ENCODE measurements around the gene TPRG1.

TPRG1 gene

GRCh38 chr3:189349772-189350171, 178.0 kb downstream of the TPRG1 start:
- DNase-seq (ENCODE audit: insufficient read length, low spot score): no peak
- TF ChIP-seq PAX5 (IDR thresholded peaks at IDR 0.05; ENCODE audit: insufficient read depth, low read length, severe bottlenecking) (no peak), TAF1 (IDR thresholded peaks at IDR 0.05; ENCODE audit: low read depth, low read length) (no peak), POLR2A (IDR thresholded peaks at IDR 0.05; ENCODE audit: low read depth, low read length) (no peak), POLR2AphosphoS5 (IDR thresholded peaks at IDR 0.05; ENCODE audit: low read depth, low read length) (no peak), POU2F2 (IDR thresholded peaks at IDR 0.05; ENCODE audit: low read depth, low read length) (no peak), SPI1 (IDR thresholded peaks at IDR 0.05; ENCODE audit: low read depth, low read length) (no peak)
- no peak for FAIRE-seq

DNA sequence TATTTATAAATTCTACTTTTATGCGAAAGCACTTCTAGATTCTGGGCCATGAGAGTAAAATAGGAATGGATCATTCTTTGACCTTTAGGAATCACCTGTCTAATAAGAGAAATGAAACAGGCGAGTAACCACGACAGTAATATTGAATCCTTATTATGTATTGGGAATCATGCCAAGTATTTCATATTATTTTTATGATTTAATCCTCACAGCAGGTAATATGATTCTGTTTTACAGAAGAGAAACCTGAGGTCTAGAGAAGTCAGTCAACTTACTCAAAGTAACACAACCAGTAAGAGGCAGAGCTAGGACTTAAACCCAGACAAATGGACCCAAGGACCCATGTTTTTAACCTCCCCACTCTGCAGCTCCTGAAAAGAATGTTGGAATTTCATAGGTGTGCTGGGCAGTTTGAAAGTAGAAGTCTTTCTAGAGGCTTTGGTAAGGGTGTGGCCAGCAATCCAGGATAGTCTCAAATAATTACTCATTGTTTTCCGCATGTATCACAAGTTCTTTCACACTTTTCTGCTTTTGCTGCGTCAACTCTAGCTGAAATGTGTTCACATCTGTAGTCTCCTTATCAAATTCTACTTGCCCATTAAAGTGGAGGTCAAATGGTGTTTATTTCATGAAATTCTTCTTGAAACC, 181.7 kb downstream of the TPRG1 start:
- no peak for DNase-seq (ENCODE audit: insufficient read length, low spot score)
- no peak for FAIRE-seq
- TF ChIP-seq SPI1 (IDR thresholded peaks at IDR 0.05; ENCODE audit: low read depth, low read length) (no peak), POU2F2 (IDR thresholded peaks at IDR 0.05; ENCODE audit: low read depth, low read length) (no peak), PAX5 (IDR thresholded peaks at IDR 0.05; ENCODE audit: insufficient read depth, low read length, severe bottlenecking) (no peak), POLR2A (IDR thresholded peaks at IDR 0.05; ENCODE audit: low read depth, low read length) (no peak), TAF1 (IDR thresholded peaks at IDR 0.05; ENCODE audit: low read depth, low read length) (no peak), POLR2AphosphoS5 (IDR thresholded peaks at IDR 0.05; ENCODE audit: low read depth, low read length) (no peak)

DNA sequence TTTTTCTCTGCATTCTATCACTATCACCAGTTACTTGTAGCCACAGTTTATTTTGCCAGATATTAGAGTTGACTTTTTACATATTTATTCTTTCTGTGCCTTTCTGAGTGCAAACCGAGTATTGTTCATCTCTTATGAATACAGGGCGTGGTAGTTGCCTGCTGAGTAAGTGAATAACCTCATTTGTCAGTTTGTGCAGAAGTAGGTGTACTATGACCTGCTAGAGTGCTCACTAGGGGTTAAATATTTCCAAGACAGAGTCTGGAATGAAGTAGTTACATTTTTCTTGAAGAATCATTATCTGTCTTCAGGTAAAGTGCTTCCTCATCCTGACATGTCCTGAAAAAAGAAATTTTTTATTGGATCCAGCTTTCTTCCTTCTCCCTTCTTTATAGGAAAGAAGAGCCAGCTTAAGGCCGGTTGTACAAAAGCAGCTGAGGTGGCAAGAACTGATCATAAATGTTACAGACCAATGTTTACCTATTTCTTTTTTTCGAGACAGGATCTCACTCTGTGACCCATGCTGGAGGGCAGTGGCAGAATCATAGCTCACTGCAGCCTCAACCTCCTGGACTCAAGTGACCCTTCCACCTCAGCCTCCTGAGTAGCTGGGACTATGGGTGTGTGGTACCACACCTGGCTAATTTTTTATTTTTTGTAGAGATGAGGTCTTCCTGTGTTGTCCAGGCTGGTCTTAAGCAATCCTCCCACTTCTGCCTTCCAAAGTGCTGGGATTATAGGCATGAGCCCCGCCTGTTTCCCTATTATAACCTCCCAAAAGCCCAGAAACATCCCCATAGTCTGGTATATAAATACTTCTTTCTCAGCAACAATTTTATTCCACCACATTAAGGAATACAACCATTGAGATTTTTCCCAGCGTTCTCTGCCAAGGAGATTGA, 182.5 kb downstream of the TPRG1 start:
- TF ChIP-seq PAX5 (IDR thresholded peaks at IDR 0.05; ENCODE audit: insufficient read depth, low read length, severe bottlenecking) (no peak), POLR2AphosphoS5 (IDR thresholded peaks at IDR 0.05; ENCODE audit: low read depth, low read length) (no peak), POU2F2 (IDR thresholded peaks at IDR 0.05; ENCODE audit: low read depth, low read length) (no peak), TAF1 (IDR thresholded peaks at IDR 0.05; ENCODE audit: low read depth, low read length) (no peak), SPI1 (IDR thresholded peaks at IDR 0.05; ENCODE audit: low read depth, low read length) (no peak), POLR2A (IDR thresholded peaks at IDR 0.05; ENCODE audit: low read depth, low read length) (no peak)
- DNase-seq (ENCODE audit: insufficient read length, low spot score): no peak
- FAIRE-seq: no peak

DNA sequence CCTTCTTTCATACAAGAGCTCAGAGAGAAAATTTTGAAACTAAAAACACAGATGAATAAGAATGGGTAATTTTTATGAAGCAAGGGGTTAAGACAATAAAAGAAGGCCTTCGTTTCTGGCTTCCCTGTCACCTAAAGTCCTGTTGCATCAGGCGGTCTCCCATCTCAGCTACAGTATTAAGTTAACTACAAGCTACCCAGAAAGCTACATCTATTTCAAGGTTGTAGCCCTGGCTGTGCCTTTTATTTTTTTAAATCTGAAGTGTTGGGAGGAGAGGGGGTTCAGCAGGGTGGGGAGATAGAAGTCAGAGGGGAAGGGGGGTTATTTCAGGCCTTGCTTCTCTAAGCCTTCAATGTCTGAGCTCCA, 183.3 kb downstream of the TPRG1 start:
- TF ChIP-seq TAF1 (IDR thresholded peaks at IDR 0.05; ENCODE audit: low read depth, low read length) (no peak), SPI1 (IDR thresholded peaks at IDR 0.05; ENCODE audit: low read depth, low read length) (no peak), POLR2AphosphoS5 (IDR thresholded peaks at IDR 0.05; ENCODE audit: low read depth, low read length) (no peak), POLR2A (IDR thresholded peaks at IDR 0.05; ENCODE audit: low read depth, low read length) (no peak), PAX5 (IDR thresholded peaks at IDR 0.05; ENCODE audit: insufficient read depth, low read length, severe bottlenecking) (no peak), POU2F2 (IDR thresholded peaks at IDR 0.05; ENCODE audit: low read depth, low read length) (no peak)
- DNase-seq (ENCODE audit: insufficient read length, low spot score) (no peak), FAIRE-seq (no peak)

GRCh38 chr3:189355481-189356201, 183.9 kb downstream of the TPRG1 start:
- DNase-seq (ENCODE audit: insufficient read length, low spot score) (no peak), FAIRE-seq (no peak)

GRCh38 chr3:189360291-189360690, 188.5 kb downstream of the TPRG1 start:
- no peak for FAIRE-seq
- DNase-seq (ENCODE audit: insufficient read length, low spot score): no peak
- no peak for TF ChIP-seq POLR2AphosphoS5 (IDR thresholded peaks at IDR 0.05; ENCODE audit: low read depth, low read length)
- TF ChIP-seq TAF1 (IDR thresholded peaks at IDR 0.05; ENCODE audit: low read depth, low read length): no peak
- TF ChIP-seq PAX5 (IDR thresholded peaks at IDR 0.05; ENCODE audit: insufficient read depth, low read length, severe bottlenecking): no peak
- no peak for TF ChIP-seq POU2F2 (IDR thresholded peaks at IDR 0.05; ENCODE audit: low read depth, low read length)
- TF ChIP-seq POLR2A (IDR thresholded peaks at IDR 0.05; ENCODE audit: low read depth, low read length): no peak
- TF ChIP-seq SPI1 (IDR thresholded peaks at IDR 0.05; ENCODE audit: low read depth, low read length): no peak

More at GRCh38 chr3:189355481-189356201, 183.9 kb downstream of the TPRG1 start:
- TF ChIP-seq TAF1 (IDR thresholded peaks at IDR 0.05; ENCODE audit: low read depth, low read length) (no peak), SPI1 (IDR thresholded peaks at IDR 0.05; ENCODE audit: low read depth, low read length) (no peak), POU2F2 (IDR thresholded peaks at IDR 0.05; ENCODE audit: low read depth, low read length) (no peak), POLR2AphosphoS5 (IDR thresholded peaks at IDR 0.05; ENCODE audit: low read depth, low read length) (no peak), PAX5 (IDR thresholded peaks at IDR 0.05; ENCODE audit: insufficient read depth, low read length, severe bottlenecking) (no peak), POLR2A (IDR thresholded peaks at IDR 0.05; ENCODE audit: low read depth, low read length) (no peak)

GRCh38 chr3:189361103-189361835, 189.5 kb downstream of the TPRG1 start:
- DNase-seq (ENCODE audit: insufficient read length, low spot score) (no peak), FAIRE-seq (peak; percentile 13)
- no peak for TF ChIP-seq POU2F2 (IDR thresholded peaks at IDR 0.05; ENCODE audit: low read depth, low read length)
- TF ChIP-seq POLR2AphosphoS5 (IDR thresholded peaks at IDR 0.05; ENCODE audit: low read depth, low read length): no peak
- no peak for TF ChIP-seq PAX5 (IDR thresholded peaks at IDR 0.05; ENCODE audit: insufficient read depth, low read length, severe bottlenecking)
- no peak for TF ChIP-seq SPI1 (IDR thresholded peaks at IDR 0.05; ENCODE audit: low read depth, low read length)
- no peak for TF ChIP-seq TAF1 (IDR thresholded peaks at IDR 0.05; ENCODE audit: low read depth, low read length)
- no peak for TF ChIP-seq POLR2A (IDR thresholded peaks at IDR 0.05; ENCODE audit: low read depth, low read length)

DNA sequence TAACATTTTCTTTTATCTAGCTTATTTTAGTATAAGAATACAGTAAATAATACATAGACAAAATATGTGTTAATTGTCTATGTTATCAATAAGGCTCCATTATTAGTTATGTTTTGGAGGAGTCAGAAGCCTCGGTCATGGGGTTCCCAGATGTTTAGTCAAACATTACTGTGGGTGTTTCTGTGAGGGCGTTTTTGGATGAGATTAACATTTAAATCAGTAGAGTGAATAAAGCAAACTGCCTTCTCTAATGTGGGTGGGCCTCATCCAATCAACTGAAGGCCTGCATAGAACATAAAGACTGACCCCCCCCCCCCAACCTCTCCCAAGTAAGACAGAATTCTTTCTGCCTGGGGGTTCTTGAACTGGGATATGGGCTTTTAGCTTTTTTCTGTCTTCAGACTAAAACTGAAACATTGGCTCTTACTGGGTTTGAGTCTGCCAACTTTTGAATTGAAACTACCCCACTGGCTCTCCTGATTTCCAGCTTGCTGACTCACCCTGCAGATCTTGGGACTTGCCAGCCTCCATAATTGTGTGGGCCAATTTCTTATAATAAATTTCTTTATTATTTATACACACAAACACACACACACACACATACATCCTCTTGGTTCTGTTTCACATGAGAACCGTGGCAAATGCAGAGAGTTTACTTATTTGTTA, 192.0 kb downstream of the TPRG1 start:
- DNase-seq (ENCODE audit: insufficient read length, low spot score) (no peak), FAIRE-seq (no peak)
- TF ChIP-seq TAF1 (IDR thresholded peaks at IDR 0.05; ENCODE audit: low read depth, low read length) (no peak), POLR2A (IDR thresholded peaks at IDR 0.05; ENCODE audit: low read depth, low read length) (no peak), SPI1 (IDR thresholded peaks at IDR 0.05; ENCODE audit: low read depth, low read length) (no peak), POU2F2 (IDR thresholded peaks at IDR 0.05; ENCODE audit: low read depth, low read length) (no peak), POLR2AphosphoS5 (IDR thresholded peaks at IDR 0.05; ENCODE audit: low read depth, low read length) (no peak), PAX5 (IDR thresholded peaks at IDR 0.05; ENCODE audit: insufficient read depth, low read length, severe bottlenecking) (no peak)
